B cell (primary cell): ENCODE results near the gene PTCD1. TPM values are rescaled to one million over a fixed set of nuclear protein-coding genes. Genes with fewer than 3 reads are reported as not detected.

Experiments used
- ATAC-seq: fragments of 200-7000 bp; cut with Tn5 transposase; one replicate; pipeline ENCODE4 v1.10.0; 2021; ENCODE audit warnings: low read depth, mild to moderate bottlenecking, moderate number of reproducible peaks, moderate library complexity
- CTCF ChIA-PET: fragments of 350-600 bp; sonication (Branson Sonifier 250); formaldehyde crosslinking; loops from one replicate; lab custom pipeline; 2021; ENCODE audit warnings: antibody characterized with exemption, inconsistent platforms; lab: Charles Lee
- POLR2A ChIA-PET: fragments of 350-600 bp; sonication (Branson Sonifier 250); formaldehyde crosslinking; loops from one replicate; lab custom pipeline; 2021; ENCODE audit warnings: antibody characterized with exemption; lab: Charles Lee
- DNase-seq: peaks from one replicate; pipeline ENCODE4 v3.0.0; 2013
- H2AFZ ChIP-seq: 2 replicates; pipeline ENCODE4 v1.6.1; 2012; ENCODE audit warnings: mild to moderate bottlenecking, low read depth, low read length; ENCODE audit not compliant: insufficient read depth, poor library complexity, severe bottlenecking
- H3K27ac ChIP-seq, 2 donors: 1 replicate in 1 of 2; 2 replicates in 1 of 2; pipeline ENCODE4 v1.5.1; 2012 to 2013; ENCODE audit warnings: low read length in 2 of 2, mild to moderate bottlenecking in 2 of 2, moderate library complexity in 1 of 2
- H3K27me3 ChIP-seq, 4 experiments: fragments of 200-600 bp in 1 of 4; sonication (generic) in 1 of 4; replicated peaks in 1 of 4; 1 replicate in 2 of 4; 2 replicates in 2 of 4; pipeline versions ENCODE4 v1.6.1 to v1.7.0; 2013 to 2016; ENCODE audit warnings: low read length in 3 of 4, mild to moderate bottlenecking in 2 of 4, mixed read lengths in 1 of 4, moderate library complexity in 1 of 4; ENCODE audit not compliant: insufficient read depth in 4 of 4, control insufficient read depth in 3 of 4; ENCODE audit errors: control extremely low read depth in 1 of 4
- H3K36me3 ChIP-seq, 2 experiments: replicated peaks in 1 of 2; 1 replicate in 1 of 2; 2 replicates in 1 of 2; pipeline versions ENCODE4 v1.6.1 to v1.7.1; 2013; ENCODE audit warnings: low read length in 1 of 2; ENCODE audit not compliant: insufficient read depth in 2 of 2, control insufficient read depth in 1 of 2; ENCODE audit errors: control extremely low read depth in 1 of 2, extremely low read depth in 1 of 2
- H3K4me1 ChIP-seq, 2 donors: fragments of 200-600 bp in 1 of 2; sonication (generic) in 1 of 2; 1 replicate in 1 of 2; 2 replicates in 1 of 2; pipeline versions ENCODE4 v1.5.1 to v1.6.1; 2013 to 2017; ENCODE audit warnings: low read length in 2 of 2; ENCODE audit not compliant: control insufficient read depth in 2 of 2, insufficient read depth in 2 of 2
- H3K4me2 ChIP-seq: replicated peaks from 2 replicates; pipeline ENCODE3; 2012; ENCODE audit warnings: mild to moderate bottlenecking, low read depth, low read length; ENCODE audit not compliant: poor library complexity, severe bottlenecking
- H3K4me3 ChIP-seq, 5 experiments: fragments of 200-600 bp in 1 of 5; sonication (generic) in 1 of 5; 1 replicate in 3 of 5; 2 replicates in 2 of 5; pipeline versions ENCODE4 v1.5.1 to v1.7.0; 2011 to 2016; ENCODE audit warnings: low read length in 4 of 5, mild to moderate bottlenecking in 4 of 5, low read depth in 2 of 5, control low read depth in 1 of 5, moderate library complexity in 1 of 5; ENCODE audit not compliant: insufficient read depth in 1 of 5; ENCODE audit errors: control extremely low read depth in 1 of 5, extremely low read depth in 1 of 5
- H3K79me2 ChIP-seq: fragments of 200-600 bp; sonication (generic); one replicate; pipeline ENCODE4 v1.6.0; 2016; ENCODE audit warnings: low read length; ENCODE audit not compliant: control insufficient read depth, insufficient read depth
- H3K9ac ChIP-seq: fragments of 200-600 bp; sonication (generic); 2 replicates; pipeline ENCODE4 v1.6.1; 2017; ENCODE audit warnings: mild to moderate bottlenecking, low read length, moderate library complexity
- H3K9me3 ChIP-seq, 3 donors: one replicate each; pipeline versions ENCODE4 v1.6.1 to v1.7.1; 2013; ENCODE audit warnings: low read length in 2 of 3; ENCODE audit not compliant: control insufficient read depth in 2 of 3, insufficient read depth in 1 of 3; ENCODE audit errors: control extremely low read depth in 1 of 3
- H4K20me1 ChIP-seq: 2 replicates; pipeline ENCODE4 v1.6.0; 2012; ENCODE audit warnings: mild to moderate bottlenecking, low read length; ENCODE audit not compliant: insufficient read depth, control insufficient read depth, poor library complexity, severe bottlenecking
- H3K27ac Mint-ChIP-seq: one replicate; pipeline ENCODE4 v1.8.0; 2021; ENCODE audit warnings: mixed read lengths
- H3K27me3 Mint-ChIP-seq: one replicate; pipeline ENCODE4 v1.8.0; 2021; ENCODE audit warnings: mixed read lengths
- H3K4me1 Mint-ChIP-seq: one replicate; pipeline ENCODE4 v1.8.0; 2021; ENCODE audit warnings: mixed read lengths
- H3K4me3 Mint-ChIP-seq: one replicate; pipeline ENCODE4 v1.8.0; 2021; ENCODE audit warnings: mixed read lengths
- H3K9me3 Mint-ChIP-seq: one replicate; pipeline ENCODE4 v1.8.0; 2022; ENCODE audit warnings: mixed read lengths; ENCODE audit not compliant: insufficient read depth
- EZH2 ChIP-seq: IDR thresholded peaks from 2 replicates; pipeline ENCODE4 v1.6.1; 2012; ENCODE audit warnings: borderline replicate concordance, low read depth, mild to moderate bottlenecking, moderate library complexity, low read length; ENCODE audit not compliant: insufficient read depth, poor library complexity, severe bottlenecking
- WGBS: methylation state at CpG from one replicate; pipeline ENCODE4 v1.1.5; 2013; ENCODE audit warnings: missing lambda C conversion rate; ENCODE audit not compliant: insufficient coverage; 5-methylcytosine and 5-hydroxymethylcytosine counted together
- intact Hi-C: fragments of 100-400 bp; cut with micrococcal nuclease; formaldehyde crosslinking; loops from one replicate; pipeline ENCODE4 v1.10.0; 2022
- polyA plus RNA-seq: library from polyadenylated mRNA; depleted of rRNA; stranded (reverse); fragments of >200 nt; gene quantifications from 2 replicates; pipeline ENCODE4 v1.2.3, GENCODE V29; 2012
- total RNA-seq, 2 donors: library from RNA; stranded (reverse); fragments of 120-200 nt in 1 of 2; gene quantifications; 1 replicate in 1 of 2; 2 replicates in 1 of 2; pipeline versions ENCODE4 v1.2.3 to v1.2.4, GENCODE V29; 2013 to 2022
- TF ChIP-seq, protein P1 (sequence below): fragments of 200-600 bp; IDR thresholded peaks from one replicate; pipeline ENCODE4 v1.8.0; 2022; ENCODE audit warnings: antibody characterized with exemption, mild to moderate bottlenecking

PTCD1 gene
- total and polyA plus RNA-seq, 2 donors (not counting 1 experiment from before 2014, with no cell fraction given), result 9.7 to 14.8 TPM

DNA sequence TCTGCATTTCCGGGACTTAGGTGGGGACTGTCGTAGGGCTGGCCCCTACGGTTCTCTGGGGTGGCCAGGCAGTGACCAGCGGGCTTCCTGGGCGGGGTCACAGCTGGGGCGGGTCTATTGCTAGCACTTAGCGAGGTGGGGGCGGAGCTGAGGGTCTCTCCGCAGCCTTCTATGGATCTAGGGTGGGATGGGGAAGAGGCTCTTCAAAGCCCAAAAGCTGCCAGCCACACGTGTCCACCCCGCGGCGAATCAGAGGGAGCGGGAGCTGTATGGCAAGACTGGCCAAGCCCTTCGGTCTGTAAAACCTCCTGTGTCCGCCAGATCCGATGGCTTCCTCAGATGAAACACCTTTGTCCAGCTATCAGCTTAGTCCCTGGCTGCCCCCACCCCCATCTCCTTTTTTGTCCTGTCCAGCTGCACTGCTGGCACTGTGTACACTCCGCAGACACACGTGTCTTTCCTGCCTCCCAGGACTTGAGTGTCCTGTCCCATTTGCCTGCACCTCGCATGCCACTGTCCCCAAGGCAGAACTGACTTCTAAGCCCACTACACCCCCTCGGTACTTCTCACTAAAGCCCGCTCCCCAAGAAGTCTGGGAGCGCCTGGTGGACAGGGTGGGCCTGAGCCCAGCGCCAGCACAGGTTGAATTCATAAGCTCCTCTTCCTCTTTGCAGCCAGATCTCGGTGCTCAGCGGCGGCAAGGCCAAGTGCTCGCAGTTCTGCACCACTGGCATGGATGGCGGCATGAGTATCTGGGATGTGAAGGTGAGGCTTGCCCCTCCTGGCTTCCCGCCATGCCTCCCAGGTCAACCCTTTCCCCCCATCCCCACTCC lies 45.0 kb downstream of the PTCD1 start:
- H3K9me3 Mint-ChIP-seq, result no peaks in the 10 kb centered on the region
- 73% methylated on average over 23 of the region's 30 CpGs for WGBS
- peak overlapping the region; percentile 81 for H2AFZ ChIP-seq
- H3K27me3 ChIP-seq, result no peaks in the 10 kb centered on the region
- peak overlapping the region; percentile 93 for H3K27ac Mint-ChIP-seq
- no peaks in the 10 kb centered on the region for H3K27me3 Mint-ChIP-seq
- H4K20me1 ChIP-seq, result peaks cover 91% of the 10 kb centered on the region
- ChIA-PET CTCF (interaction anchor here (0.8 to 3.8 kb wide), 3 partner anchors 14 to 21 kb away, joined by 3 to 20 read pairs (median 7); partner anchors contain the start of genes ARPC1B, BUD31 and PDAP1), POLR2A (interaction anchor here (0.6 to 2.1 kb wide), 8 partner anchors 12 to 116 kb away, joined by 4 to 12 read pairs (median 6); partner anchors contain the start of genes BUD31, PDAP1 and ZKSCAN5)
- TF ChIP-seq EZH2, result no peak
- TF ChIP-seq, protein P1, sequence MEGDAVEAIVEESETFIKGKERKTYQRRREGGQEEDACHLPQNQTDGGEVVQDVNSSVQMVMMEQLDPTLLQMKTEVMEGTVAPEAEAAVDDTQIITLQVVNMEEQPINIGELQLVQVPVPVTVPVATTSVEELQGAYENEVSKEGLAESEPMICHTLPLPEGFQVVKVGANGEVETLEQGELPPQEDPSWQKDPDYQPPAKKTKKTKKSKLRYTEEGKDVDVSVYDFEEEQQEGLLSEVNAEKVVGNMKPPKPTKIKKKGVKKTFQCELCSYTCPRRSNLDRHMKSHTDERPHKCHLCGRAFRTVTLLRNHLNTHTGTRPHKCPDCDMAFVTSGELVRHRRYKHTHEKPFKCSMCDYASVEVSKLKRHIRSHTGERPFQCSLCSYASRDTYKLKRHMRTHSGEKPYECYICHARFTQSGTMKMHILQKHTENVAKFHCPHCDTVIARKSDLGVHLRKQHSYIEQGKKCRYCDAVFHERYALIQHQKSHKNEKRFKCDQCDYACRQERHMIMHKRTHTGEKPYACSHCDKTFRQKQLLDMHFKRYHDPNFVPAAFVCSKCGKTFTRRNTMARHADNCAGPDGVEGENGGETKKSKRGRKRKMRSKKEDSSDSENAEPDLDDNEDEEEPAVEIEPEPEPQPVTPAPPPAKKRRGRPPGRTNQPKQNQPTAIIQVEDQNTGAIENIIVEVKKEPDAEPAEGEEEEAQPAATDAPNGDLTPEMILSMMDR, result no peak
- peaks cover 34% of the 10 kb centered on the region for H3K79me2 ChIP-seq
- DNase-seq (no peak), ATAC-seq (no peak)
- no peaks in the 10 kb centered on the region for H3K9me3 ChIP-seq
- H3K4me3 ChIP-seq, result peak overlapping the region; percentile 16 to 59 (median 50)
- H3K4me3 Mint-ChIP-seq, result peak overlapping the region; percentile 94
- peak overlapping the region; percentile 64 for H3K9ac ChIP-seq
- peak overlapping the region; percentile 43 to 65 for H3K27ac ChIP-seq
- peak overlapping the region; percentile 93 for H3K4me2 ChIP-seq
- peaks cover 12 to 20% of the 10 kb centered on the region in 2 donors for H3K4me1 ChIP-seq
- intact Hi-C loops, result loop anchor here (1.0 kb wide), 4 partner anchors 12 to 46 kb away; partner anchors contain the start of genes ARPC1B, BUD31 and PDAP1
- H3K4me1 Mint-ChIP-seq, result peaks cover 22% of the 10 kb centered on the region
- H3K36me3 ChIP-seq, result peaks cover 0 to 75% of the 10 kb centered on the region in 2 experiments
